GM21367 (cell line): ENCODE results near the gene SYT5.
"Not testable (repeated sequence)": the region's sequence is repeated elsewhere in the genome, so short reads cannot be mapped to it uniquely, and the experiment has no call there.

ENCODE experiments used
- ATAC-seq: cut with Tn5 transposase; IDR thresholded peaks from one replicate; pipeline ENCODE4 v1.9.1; 2021; ENCODE audit not compliant: unreplicated experiment

SYT5 gene

DNA sequence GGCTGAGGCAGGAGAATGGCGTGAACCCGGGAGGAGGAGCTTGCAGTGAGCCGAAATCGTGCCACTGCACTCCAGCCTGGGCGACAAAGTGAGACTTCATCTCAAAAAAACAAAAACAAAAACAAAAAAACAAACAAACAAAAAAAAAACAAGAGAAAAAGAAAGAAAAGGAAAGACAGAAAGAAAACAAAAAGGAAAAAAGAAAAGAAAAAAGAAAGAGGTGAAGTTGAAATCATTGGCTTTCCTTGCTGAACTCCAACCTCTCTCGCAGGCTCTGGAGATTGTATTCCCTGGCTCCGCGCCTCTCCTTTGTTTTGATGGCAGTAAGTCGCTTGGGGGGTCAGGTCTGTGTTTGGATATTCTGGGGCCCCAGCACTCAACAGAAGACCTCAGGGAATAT, 7.8 kb downstream of the SYT5 start:
- ATAC-seq: not testable (repeated sequence)

DNA sequence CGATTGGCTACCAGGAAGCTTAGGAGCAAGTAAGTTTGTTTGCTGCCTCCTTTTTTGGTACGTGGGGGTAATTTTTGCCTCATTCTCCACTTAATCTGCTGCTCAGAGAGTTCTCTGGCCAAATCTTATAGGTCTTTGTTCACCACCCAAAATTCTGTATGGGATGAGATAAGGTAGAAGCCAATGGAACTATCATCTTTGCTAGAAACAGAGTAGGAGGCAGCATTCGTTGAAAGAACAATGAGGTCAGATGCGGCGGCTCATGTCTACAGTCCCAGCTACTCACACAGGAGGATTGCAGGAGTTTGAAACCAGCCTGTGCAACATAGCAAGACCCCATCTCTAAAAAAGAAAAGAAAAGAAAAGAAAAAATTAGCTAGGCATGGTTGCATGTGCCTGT, 8.6 kb downstream of the SYT5 start:
- ATAC-seq: no peak

DNA sequence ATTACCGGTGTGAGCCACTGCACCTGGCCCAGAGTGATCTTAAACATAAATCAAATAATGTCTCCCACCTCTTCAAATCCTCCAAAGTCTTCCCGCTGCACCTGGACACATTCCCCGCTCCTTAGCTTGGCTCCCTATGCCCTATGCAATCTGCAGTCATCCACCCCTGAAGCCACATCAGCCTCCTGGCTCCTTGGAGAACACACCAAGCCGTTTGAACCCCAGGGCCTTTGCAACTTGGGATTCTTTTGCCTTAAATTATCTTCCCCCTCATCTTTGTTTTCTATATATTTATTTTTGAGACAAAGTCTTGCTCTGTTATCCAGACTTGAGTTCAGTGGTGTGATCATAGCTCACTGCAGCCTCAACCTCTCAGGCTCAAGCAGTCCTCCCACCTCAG, 11.0 kb downstream of the SYT5 start:
- ATAC-seq: no peak

DNA sequence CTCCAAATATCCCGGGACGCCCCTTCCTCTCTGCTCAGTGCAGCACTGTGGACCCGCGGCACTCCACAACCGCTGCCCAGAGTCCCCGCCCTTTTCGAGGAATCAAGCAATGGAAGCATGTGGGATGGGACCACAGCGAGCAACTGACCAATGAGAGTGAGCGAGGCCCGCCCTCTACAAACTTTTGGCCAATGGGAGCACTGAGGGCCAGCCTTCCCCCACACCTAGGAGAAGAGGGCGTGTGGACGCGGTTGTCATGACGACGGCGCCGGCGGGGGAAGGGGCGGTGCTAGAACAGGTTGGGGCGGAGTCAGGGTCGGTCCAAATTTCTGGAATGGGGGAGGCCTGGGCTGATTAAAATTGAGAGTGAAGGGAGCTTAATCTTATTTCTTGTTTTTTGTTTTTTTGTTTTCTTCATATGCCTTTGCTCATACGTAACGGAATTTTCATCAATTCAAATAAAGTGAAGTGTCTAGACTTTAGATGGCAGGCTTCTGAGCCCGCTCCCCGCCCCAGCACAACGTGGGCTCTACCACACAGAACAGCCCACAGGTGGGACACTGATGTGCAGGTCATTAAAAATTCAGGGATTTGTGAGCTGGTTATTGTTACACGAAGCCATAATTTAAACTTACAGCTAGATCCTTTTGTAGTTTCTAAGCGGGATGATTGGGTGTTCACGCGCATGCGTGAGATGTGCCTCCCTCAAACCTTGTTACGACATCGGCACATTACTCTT, 13.4 kb downstream of the SYT5 start, which contains the start of gene DNAAF3:
DNAAF3 (minus strand) TSS at position 84 of the 739 bp plus-strand sequence. CDS start 200 bp downstream, outside the sequence.
- ATAC-seq: peak; percentile 65

DNA sequence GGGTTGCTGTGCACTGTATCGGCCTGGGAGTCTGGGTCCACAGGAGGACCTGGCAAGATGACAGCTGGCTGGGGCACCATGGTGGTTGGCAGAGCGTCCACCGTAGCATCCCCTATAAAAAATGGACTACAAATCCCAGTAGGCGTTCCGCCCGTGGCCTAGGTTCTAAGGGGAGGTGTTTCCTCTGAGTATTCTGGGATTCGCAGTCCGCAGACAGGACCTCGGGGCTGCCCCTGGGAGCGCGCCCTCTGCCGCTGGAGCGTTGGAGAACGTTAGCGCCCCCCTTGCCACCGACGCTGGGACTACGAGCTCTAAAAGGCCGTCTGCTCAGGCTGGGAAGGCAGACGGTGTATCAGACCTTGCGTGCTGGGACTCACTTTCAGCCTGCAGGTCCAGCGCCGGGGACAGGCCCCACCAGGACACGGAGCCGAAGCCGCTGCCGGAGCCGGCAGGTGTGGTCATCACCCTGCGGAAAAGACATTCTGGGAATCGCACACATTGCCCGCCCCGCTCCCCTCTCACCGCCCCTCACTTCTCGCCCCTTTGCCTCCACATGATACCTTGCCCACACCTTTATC, 14.0 kb downstream of the SYT5 start:
- ATAC-seq: no peak

DNA sequence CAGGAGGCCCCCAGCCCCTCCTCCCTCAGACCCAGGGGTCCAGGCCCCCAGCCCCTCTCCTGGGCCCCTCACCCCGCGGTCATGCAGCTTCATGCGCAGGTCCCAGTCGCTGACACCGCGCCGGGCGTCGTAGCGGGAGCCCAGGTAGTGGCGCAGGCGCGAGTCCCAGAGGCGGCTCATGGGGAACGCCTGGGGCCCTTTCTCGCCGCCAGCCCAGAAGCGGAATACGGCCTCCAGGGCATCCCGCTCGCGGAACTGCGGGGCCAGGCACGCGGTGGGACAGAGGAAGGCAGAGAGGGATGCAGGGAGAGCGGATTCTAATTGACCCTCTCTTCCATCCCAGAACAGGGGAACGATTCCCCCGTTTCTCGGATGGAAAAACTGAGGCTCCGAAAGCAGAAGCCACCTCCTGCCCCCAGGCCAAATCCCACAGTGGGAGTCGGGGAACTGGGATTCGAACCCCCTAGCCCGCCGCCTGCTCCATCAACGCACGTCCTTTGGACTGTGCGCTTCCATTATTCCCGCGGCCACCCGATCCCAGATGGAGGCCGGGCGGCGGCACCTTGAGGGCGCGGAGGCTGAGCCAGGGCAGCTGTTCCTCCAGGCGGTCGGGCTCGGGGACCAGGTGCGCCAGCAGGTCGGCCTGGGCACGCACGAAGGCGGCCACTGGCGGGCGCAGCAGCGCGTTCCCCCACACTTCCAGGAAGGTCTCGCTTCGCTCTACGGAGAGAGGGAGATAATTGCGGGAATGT, 18.3 kb downstream of the SYT5 start:
- no peak for ATAC-seq

DNA sequence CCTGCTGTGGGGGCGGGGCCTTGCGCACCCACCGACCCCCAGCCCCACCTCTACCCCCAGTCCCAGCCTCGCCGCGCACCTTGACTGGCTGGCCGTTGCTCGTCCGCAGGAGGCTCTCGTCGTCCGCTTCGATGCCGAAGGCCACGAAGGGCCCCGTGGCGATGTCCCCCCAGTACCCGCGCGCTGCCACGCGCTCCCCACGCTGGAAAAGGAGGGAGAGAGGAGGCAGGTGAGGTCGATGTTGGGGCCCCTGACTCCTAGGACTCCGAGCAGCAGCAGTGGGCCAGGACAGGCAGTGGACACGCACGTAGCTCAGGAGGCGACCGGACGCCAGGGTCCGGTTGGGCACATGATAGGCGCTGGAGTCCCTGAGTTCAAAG, 19.1 kb downstream of the SYT5 start:
- no peak for ATAC-seq

DNA sequence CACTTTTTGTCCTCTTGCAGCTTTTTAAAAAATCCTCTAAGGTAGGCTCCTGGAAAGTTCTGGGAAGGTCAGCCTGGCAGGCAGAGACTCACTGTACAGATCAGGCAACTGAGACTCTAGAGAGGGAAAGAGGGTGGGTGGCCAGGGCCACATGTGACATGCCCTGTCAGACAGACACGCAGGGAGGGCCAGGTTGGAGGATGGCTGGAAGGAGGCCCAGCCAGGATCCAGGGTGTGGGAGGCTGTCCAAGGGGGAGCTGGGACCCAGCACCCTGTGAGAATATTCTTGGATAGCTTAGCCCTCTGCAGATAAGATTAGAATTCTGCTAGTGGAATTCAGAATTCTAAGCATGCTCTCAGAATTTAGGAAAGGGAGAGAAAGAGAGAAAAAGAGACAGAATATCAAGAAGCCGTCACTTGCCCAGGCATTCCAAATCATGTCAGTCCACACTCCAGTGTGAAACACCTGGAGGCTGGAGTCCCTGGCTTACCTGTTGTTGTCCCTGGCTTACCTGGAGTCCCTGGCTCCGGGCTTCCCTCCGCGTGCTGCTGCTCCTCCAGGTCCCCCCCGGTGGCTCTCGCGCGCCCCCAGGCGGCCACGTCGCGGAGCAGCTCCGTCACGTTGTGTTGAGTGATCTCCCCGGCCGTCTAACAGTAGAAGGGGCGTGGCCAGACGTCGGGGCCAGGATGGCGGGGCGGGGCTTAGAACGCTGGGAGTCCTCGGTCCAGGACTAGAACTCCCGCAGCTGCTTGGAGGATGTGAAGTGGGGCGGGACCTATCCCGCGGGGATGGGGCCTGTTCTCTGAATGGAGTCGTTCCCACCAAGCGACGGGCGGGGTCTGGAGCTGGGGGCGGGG, 19.7 kb downstream of the SYT5 start:
- ATAC-seq: peak; percentile 55

DNA sequence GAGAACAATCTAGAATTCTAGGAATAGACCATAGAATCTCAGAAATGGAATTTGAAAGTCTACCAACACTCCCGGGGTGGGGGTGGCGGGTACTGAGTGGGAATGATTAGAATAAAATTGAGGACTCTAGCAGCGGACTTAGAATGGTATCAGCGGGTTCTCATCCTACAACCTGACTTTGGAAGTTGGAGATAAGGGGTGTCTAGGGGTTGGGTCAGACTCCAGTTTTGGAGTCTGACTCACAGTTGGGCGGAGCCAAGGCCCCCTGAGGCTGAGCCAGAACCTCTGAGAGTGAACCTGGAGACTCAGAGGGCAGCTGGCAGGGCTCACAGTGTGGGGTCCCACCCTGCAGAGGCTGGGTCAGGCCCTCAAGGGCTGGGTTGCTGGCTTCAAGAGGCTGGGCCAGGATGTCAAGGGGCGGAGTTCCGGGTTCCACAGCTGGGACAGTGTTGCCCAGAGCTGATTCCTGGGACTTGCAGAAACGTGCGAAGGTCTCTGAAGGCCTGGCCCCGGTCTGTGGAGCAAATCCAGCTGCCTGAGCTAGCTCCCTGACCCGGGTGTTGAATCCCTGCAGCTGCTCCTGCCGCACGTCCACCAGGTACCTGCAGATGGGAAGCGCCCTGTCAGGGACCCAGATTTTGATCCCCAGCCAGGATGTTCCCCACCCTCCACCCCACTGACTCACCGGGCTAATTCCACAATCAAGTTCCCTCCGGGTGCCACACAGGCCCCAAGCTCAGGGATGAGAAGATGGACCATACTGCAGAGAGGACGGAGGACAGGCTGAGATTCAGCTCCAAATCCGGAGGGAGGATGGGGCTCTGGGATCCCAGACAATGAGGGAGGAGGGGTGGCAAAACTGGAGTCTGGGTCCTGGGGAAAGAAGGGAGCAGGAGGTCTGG, 21.0 kb downstream of the SYT5 start:
- no peak for ATAC-seq

DNA sequence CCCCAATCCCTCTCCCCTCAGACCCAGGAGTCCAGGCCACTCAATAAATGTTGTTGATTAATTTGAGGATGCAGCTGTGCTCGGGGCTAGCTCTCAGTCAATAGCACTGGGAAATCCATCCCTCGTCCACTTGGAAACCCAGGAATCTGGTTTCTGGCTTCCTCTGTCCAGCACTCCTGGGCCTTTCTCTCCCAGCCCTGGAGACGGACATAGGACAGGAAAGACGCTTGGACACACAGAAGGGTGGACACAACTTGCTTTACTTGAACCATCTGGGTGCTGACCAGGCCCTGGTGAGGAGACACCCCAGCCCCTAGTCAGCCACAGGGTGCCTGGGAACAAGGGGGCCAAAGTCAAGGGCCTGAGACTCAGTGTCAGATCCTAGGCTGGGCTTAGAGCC, 21.7 kb downstream of the SYT5 start:
- ATAC-seq: no peak

DNA sequence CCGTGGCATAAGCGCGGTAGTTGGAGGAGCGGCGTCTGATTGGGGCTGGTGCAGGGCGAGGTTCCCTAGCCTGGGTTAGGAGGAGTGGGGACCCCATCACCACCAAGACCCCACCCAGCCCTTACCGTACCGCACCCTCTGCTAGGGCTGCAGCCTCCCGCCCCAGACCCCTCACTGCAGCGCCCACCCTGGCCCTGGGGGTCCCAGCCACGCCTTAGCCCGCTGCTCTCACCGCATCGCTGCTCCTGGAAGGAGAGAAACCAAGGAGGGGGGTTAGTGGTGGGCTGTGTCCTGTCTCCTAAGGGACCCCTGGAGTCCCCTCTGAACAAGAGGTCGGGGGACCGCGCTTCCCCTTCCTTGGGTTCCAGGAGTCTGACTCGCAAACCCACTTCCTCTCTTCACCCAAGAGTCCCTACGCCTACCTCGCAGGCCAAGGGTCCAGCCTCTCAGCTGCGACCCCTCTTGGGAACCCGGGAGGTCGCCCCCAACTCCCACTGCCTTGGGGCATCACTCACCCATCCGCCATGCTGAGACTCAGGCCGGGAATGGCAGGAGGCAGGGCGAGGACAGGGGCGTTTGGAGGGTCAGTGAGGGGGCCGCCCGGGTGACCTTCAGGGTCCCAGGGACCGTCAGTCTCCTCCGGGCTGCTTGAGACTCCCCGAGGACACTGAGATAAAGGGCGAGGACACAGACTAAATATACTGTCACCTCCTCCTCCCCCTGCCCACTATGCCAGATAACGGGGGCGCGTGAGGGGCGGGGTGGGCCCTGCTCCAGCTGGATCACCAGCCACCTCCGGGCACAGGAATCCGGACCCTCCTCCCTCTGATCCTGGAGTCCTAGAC, 22.8 kb downstream of the SYT5 start, which contains the start of gene TNNI3:
TNNI3 (minus strand) TSS at position 669 of the 845 bp plus-strand sequence; CDS start at position 526, 143 bp downstream.
- ATAC-seq: no peak

DNA sequence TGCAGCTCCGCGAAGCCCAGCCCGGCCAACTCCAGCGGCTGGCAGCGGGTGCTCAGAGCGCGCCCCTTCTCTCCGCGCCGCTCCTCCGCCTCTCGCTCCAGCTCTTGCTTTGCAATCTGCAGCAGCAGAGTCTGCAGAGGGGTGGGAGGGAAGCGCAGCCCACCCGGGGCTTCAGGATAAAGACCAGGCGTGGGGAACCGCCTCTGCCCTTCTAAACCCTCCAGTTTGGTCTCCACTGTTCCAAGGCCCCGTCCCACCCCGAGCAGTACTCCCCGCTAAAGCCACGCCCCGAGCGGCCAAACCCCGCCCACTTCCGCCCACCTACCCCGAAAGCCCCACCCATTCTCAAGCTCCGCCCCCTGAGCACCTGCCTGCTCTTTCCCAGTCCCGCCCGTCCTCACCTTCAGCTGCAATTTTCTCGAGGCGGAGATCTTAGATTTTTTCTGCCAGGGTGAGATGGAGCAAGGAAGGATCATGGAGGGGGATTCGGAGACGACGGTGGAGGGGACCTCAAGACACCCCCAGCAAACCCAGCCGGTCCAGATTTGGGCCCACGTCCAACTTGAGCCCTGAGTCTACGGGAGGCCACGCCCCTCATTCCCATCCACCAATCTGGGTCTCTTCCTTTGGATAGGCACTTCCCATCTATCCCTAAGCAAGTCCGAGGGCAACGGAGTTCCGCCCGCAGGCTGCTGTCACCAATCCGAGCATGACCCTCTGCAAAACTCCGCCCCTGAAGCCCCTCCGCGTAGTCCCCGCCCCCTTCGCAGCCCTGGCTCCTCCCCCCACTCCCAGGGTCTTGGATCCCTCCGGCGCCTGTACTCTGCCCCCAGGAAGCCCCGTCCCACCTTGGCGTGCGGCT, 23.7 kb downstream of the SYT5 start:
- ATAC-seq: no peak

DNA sequence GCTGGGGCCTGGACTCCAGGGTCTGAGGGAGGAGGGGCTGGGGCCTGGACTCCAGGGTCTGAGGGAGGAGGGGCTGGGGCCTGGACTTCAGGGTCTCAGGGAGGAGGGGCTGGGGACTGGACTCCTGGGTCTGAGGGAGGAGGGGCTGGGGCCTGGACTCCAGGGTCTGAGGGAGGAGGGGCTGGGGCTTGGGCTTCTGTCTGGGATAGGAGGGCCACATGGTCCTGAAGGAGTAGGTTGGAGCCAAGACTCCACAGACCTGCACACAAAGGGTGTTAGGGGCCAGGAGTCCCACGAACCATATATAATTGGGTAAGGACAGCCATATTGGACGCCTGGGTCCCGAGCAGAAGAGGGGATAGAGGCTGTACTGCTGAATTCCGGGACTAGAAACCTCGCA, 24.3 kb downstream of the SYT5 start:
- not testable (repeated sequence) for ATAC-seq

DNA sequence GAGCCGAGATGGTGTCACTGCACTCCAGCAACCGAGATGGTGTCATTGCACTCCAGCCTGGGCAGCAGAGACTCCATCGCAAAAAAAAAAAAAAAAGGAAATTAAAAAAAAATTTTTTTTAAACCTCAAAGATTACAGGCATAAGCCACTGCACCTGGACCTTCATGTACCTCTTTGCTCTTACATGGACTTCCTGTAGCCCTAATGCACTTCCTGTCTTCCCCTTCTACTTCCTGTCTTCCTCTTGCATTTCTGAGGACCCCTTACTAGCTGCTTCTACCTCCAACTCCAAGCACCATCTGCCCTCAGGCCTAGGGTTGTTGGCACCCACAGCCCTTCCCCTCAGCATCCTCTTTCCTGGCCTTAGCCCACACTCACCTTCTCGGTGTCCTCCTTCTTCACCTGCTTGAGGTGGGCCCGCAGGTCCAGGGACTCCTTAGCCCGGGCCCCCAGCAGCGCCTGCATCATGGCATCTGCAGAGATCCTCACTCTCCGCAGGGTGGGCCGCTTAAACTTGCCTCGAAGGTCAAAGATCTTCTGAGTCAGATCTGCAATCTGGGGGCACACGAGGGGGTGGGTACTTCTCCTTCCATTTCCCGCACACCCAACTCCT, 26.3 kb downstream of the SYT5 start:
- no peak for ATAC-seq

DNA sequence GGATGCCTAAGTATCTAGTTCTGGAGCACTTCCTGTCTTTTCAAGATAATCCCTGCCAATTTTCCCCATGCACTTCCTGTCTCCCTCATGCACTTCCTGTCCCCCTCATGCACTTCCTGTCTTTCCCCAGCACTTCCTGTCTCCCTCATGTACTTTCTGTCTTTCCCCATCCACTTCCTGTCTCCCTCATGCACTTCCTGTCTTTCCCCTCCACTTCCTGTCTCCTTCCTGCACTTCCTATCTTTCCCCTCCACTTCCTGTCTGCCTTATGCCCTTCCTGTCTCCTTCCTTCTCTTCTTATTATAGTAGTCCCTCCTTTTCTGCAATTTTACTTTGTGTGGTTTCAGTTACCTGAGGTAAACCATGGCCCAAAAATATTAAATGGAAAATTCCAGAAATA, 28.1 kb downstream of the SYT5 start:
- ATAC-seq: no peak

DNA sequence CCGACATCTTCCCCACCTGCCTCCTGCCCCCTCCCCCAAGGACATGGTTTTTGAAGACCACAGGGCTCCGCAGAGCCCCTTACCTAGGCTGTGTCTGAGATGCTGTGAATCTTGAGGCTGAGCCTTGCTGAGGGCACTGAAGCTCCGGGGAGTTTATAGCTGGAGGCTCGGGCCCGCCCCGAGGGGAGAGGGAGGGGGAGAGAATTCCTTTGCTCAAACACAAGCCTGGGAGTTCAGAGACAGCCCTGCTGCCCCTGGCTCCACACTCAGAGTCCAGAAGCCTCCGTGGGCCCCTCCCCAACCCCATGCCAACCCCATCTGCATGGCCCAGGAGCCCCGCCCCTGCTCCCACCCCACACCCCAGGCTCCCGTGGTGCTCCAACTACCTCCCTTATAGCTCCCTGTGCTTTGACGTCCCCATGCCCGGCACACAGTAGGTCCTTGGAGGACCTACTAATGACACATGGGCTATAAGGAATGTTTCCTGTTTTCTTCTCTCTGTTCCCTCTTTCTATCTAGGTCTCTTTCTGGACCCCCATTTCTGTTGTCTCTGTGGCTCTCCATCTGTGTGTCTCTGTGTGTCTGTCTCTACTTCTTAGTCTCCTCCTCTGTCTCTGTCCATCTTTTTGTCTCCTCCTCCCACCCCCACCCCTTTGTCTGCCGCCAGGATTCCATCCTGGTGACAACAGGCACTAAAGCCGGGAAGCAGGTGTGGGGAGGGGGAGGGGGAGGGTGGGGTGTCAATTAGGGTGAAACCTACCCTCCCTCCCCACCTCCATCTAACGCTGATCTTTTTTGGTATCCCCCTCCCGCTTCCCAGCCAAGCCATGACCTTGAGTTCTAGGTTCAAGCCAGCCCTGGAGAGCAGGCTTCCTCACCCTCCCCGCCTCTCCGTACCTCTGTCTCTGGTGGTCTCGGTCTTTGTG, 30.7 kb downstream of the SYT5 start, which contains the start of gene TNNT1:
TNNT1 (minus strand) TSS at position 129 of the 926 bp plus-strand sequence. CDS start 2,049 bp downstream, outside the sequence.
- ATAC-seq: no peak
